ENCODE data around the gene TTR. TPM values are rescaled to one million over a fixed set of nuclear protein-coding genes. Genes with fewer than 3 reads are reported as not detected.

Gene TTR
- total and polyA plus RNA-seq, 9 of the 15 experiments (the other 6 are each of a cell fraction or from before 2014, with no cell fraction given), result 0.17 to 0.53 TPM; not detected in 7

DNA sequence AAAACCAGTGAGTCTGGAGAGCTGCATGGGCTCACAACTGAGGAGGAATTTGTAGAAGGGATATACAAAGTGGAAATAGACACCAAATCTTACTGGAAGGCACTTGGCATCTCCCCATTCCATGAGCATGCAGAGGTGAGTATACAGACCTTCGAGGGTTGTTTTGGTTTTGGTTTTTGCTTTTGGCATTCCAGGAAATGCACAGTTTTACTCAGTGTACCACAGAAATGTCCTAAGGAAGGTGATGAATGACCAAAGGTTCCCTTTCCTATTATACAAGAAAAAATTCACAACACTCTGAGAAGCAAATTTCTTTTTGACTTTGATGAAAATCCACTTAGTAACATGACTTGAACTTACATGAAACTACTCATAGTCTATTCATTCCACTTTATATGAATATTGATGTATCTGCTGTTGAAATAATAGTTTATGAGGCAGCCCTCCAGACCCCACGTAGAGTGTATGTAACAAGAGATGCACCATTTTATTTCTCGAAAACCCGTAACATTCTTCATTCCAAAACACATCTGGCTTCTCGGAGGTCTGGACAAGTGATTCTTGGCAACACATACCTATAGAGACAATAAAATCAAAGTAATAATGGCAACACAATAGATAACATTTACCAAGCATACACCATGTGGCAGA lies 3.6 kb downstream of the TTR start (continued):
- TF ChIP-seq MAZ (CRISPR knock-in tag; conservative IDR thresholded peaks at IDR 0.05 in 1 of 2, IDR thresholded peaks at IDR 0.05 in 1 of 2) (no peak), ZNF316 (IDR thresholded peaks at IDR 0.05) (no peak), HDAC6 (IDR thresholded peaks at IDR 0.05; ENCODE audit: low read depth, low read length) (no peak), ADNP (tag; IDR thresholded peaks at IDR 0.05) (no peak)
- TF ChIP-seq, protein P1, sequence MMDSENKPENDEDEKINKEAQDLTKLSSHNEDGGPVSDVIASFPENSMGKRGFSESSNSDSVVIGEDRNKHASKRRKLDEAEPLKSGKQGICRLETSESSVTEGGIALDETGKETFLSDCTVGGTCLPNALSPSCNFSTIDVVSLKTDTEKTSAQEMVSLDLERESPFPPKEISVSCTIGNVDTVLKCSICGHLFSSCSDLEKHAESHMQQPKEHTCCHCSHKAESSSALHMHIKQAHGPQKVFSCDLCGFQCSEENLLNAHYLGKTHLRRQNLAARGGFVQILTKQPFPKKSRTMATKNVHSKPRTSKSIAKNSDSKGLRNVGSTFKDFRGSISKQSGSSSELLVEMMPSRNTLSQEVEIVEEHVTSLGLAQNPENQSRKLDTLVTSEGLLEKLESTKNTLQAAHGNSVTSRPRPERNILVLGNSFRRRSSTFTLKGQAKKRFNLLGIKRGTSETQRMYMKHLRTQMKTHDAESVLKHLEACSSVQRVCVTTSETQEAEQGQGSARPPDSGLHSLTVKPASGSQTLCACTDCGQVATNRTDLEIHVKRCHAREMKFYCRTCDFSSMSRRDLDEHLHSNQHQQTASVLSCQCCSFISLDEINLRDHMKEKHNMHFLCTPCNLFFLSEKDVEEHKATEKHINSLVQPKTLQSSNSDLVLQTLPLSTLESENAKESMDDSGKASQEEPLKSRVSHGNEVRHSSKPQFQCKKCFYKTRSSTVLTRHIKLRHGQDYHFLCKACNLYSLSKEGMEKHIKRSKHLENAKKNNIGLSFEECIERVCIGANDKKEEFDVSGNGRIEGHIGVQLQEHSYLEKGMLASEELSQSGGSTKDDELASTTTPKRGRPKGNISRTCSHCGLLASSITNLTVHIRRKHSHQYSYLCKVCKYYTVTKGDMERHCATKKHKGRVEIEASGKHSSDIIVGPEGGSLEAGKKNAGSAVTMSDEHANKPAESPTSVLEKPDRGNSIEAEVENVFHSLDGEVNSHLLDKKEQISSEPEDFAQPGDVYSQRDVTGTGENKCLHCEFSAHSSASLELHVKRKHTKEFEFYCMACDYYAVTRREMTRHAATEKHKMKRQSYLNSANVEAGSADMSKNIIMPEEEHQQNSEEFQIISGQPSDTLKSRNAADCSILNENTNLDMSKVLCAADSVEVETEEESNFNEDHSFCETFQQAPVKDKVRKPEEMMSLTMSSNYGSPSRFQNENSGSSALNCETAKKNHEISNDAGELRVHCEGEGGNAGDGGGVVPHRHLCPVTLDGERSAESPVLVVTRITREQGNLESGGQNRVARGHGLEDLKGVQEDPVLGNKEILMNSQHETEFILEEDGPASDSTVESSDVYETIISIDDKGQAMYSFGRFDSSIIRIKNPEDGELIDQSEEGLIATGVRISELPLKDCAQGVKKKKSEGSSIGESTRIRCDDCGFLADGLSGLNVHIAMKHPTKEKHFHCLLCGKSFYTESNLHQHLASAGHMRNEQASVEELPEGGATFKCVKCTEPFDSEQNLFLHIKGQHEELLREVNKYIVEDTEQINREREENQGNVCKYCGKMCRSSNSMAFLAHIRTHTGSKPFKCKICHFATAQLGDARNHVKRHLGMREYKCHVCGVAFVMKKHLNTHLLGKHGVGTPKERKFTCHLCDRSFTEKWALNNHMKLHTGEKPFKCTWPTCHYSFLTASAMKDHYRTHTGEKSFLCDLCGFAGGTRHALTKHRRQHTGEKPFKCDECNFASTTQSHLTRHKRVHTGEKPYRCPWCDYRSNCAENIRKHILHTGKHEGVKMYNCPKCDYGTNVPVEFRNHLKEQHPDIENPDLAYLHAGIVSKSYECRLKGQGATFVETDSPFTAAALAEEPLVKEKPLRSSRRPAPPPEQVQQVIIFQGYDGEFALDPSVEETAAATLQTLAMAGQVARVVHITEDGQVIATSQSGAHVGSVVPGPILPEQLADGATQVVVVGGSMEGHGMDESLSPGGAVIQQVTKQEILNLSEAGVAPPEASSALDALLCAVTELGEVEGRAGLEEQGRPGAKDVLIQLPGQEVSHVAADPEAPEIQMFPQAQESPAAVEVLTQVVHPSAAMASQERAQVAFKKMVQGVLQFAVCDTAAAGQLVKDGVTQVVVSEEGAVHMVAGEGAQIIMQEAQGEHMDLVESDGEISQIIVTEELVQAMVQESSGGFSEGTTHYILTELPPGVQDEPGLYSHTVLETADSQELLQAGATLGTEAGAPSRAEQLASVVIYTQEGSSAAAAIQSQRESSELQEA (IDR thresholded peaks at IDR 0.05; ENCODE audit: low read depth), result no peak
